ENCODE data around the gene PAGR1. TPM values are rescaled to one million over a fixed set of nuclear protein-coding genes. Genes with fewer than 3 reads are reported as not detected.

Gene PAGR1
- total and polyA plus RNA-seq, 2 of the 4 experiments (the other 2 are of a cell fraction) = 10.6 to 22.1 TPM

DNA sequence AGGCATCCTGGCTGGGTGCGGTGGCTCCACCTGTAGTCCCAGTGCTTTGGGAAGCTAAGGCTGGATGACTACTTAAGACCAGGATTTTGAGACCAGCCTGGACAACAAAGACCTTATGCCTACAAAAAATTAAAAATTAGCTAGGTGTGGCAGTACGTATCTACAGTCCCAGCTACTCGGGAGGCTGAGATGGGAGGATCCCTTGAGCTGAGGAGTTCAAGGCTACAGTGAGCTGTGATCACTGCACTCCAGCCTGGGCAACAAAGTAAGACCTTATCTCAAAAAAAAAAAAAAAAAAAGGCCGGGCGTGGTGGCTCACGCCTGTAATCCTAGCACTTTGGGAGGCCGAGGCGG is 10.4 kb downstream of the PAGR1 start:
- H2AK5ac ChIP-seq (ENCODE audit: low read depth, low read length) = peak overlapping the region; percentile 99
- peaks cover 8% of the 10 kb centered on the region; the same call in 1 of the 2 replicates for H3K36me3 ChIP-seq (ENCODE audit: control insufficient read depth, insufficient read depth, low read length)
- H3K9me3 ChIP-seq (ENCODE audit: control insufficient read depth, insufficient read depth, low read length) = no peaks in the 10 kb centered on the region
- no peak overlapping the region; the same call in 1 of the 2 replicates for H3K4me2 ChIP-seq (ENCODE audit: low read depth, low read length)
- in situ Hi-C loops (cut with MboI; ENCODE audit: low sequenced_read_pairs) = no loop called here
- no peak for ATAC-seq (ENCODE audit: low read depth)
- no peak for DNase-seq
- ChIA-PET POLR2A (ENCODE audit: unreplicated experiment) (interaction anchor here (0.6 to 0.7 kb wide), 2 partner anchors 193 to 1003 kb away, joined by 6 to 10 read pairs; partner anchors contain the start of gene ATXN2L), CTCF (interaction anchor here (3.1 kb wide), 1 partner anchor 22 kb away, joined by 10 read pairs; no protein-coding TSS in a partner anchor)
- H2BK15ac ChIP-seq (ENCODE audit: low read depth, low read length) = peak overlapping the region; percentile 80; the same call in 2 of the 3 replicates
- H3K23ac ChIP-seq (ENCODE audit: low read depth, low read length) = peak overlapping the region; percentile 95
- H4K20me1 ChIP-seq (ENCODE audit: insufficient read depth, low read length) = peaks cover 35% of the 10 kb centered on the region
- H3K56ac ChIP-seq (ENCODE audit: extremely low read depth, insufficient read depth, low read length) = peak overlapping the region; percentile 73
- TF ChIP-seq RAD21 (IDR thresholded peaks at IDR 0.05; ENCODE audit: low read length) = no peak
- no peak for TF ChIP-seq MAFK (IDR thresholded peaks at IDR 0.05; ENCODE audit: low read depth, low read length)
- TF ChIP-seq POLR2A (IDR thresholded peaks at IDR 0.05; ENCODE audit: low read depth, low read length) = no peak
- no peak for TF ChIP-seq MXI1 (IDR thresholded peaks at IDR 0.05; ENCODE audit: borderline replicate concordance, low read depth, low read length)
- no peak for TF ChIP-seq RCOR1 (IDR thresholded peaks at IDR 0.05; ENCODE audit: insufficient replicate concordance, low read length)
- TF ChIP-seq CHD1 (IDR thresholded peaks at IDR 0.05; ENCODE audit: low read depth, low read length) = no peak
- no peak for TF ChIP-seq NFE2L2 (IDR thresholded peaks at IDR 0.05; ENCODE audit: low read depth, low read length)
- no peak for TF ChIP-seq CTCF (conservative IDR thresholded peaks at IDR 0.05; ENCODE audit: low read depth, low read length)
- no peak for TF ChIP-seq SMC3 (IDR thresholded peaks at IDR 0.05; ENCODE audit: low read depth, low read length)
- no peak for TF ChIP-seq CEBPB (IDR thresholded peaks at IDR 0.05; ENCODE audit: low read depth, low read length)
- no peak for TF ChIP-seq MAZ (IDR thresholded peaks at IDR 0.05; ENCODE audit: borderline replicate concordance, low read depth, low read length)
- no peak for TF ChIP-seq RFX5 (IDR thresholded peaks at IDR 0.05; ENCODE audit: low read depth, low read length)
- no peak for TF ChIP-seq BHLHE40 (IDR thresholded peaks at IDR 0.05; ENCODE audit: low read depth, low read length)
- TF ChIP-seq, protein P1, sequence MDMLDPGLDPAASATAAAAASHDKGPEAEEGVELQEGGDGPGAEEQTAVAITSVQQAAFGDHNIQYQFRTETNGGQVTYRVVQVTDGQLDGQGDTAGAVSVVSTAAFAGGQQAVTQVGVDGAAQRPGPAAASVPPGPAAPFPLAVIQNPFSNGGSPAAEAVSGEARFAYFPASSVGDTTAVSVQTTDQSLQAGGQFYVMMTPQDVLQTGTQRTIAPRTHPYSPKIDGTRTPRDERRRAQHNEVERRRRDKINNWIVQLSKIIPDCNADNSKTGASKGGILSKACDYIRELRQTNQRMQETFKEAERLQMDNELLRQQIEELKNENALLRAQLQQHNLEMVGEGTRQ (IDR thresholded peaks at IDR 0.05; ENCODE audit: low read depth, low read length) = no peak
- no peak for TF ChIP-seq FOS (IDR thresholded peaks at IDR 0.05; ENCODE audit: low read depth, low read length)
- no peak for TF ChIP-seq ELK1 (IDR thresholded peaks at IDR 0.05; ENCODE audit: borderline replicate concordance, low read depth, low read length)
- H2AFZ ChIP-seq (replicated peaks; ENCODE audit: low read length, poor library complexity) = no peak overlapping the region
- H4K8ac ChIP-seq (ENCODE audit: low read depth in 2 of 2, low read length in 2 of 2) = peak overlapping the region; percentile 42 to 92
- H3K9ac ChIP-seq (ENCODE audit: low read depth, low read length) = peak overlapping the region; percentile 25
- H2BK20ac ChIP-seq (ENCODE audit: low read depth, low read length) = peak overlapping the region; percentile 99
- peaks cover 35% of the 10 kb centered on the region for H3K4me1 ChIP-seq (ENCODE audit: control insufficient read depth, insufficient read depth, low read length)
- peak overlapping the region; percentile 98 for H2BK5ac ChIP-seq (ENCODE audit: low read depth, low read length, poor library complexity, severe bottlenecking)
- intact Hi-C loops (cut with micrococcal nuclease) = no loop called here
- H3K14ac ChIP-seq (replicated peaks; ENCODE audit: low read depth, low read length) = peak overlapping the region; percentile 88
- no TSS peak for BruUV-seq (replicated peaks)
- H4K91ac ChIP-seq (ENCODE audit: insufficient read depth, low read depth, low read length) = peak overlapping the region; percentile 97
- H4K5ac ChIP-seq (ENCODE audit: low read depth, low read length) = peak overlapping the region; percentile 66
- peak overlapping the region; percentile 98 for H2BK120ac ChIP-seq (ENCODE audit: low read depth, low read length)
- H3K27me3 ChIP-seq (ENCODE audit: control insufficient read depth, insufficient read depth, low read length) = no peaks in the 10 kb centered on the region
- peaks cover 33% of the 10 kb centered on the region for H3K9me1 ChIP-seq (ENCODE audit: insufficient read depth, low read length)
- peak overlapping the region; percentile 95 for H3K27ac ChIP-seq (ENCODE audit: insufficient read depth, low read length)
- H3K18ac ChIP-seq (ENCODE audit: low read depth, low read length) = peak overlapping the region; percentile 65
- H3K4ac ChIP-seq (ENCODE audit: low read depth, low read length) = peak overlapping the region; percentile 100
- 100% methylated on average over 1 of the region's 8 CpGs; no CpG with 5 or more reads in 1 of the 2 experiments for WGBS, 2 experiments (ENCODE audit: extremely low coverage in 2 of 2, insufficient read length in 1 of 2)
- dilution Hi-C loops (cut with HindIII; ENCODE audit: low sequenced_read_pairs, unreplicated experiment) = no loop called here
- H3K79me1 ChIP-seq (ENCODE audit: low read depth in 1 of 2, low read length in 2 of 2) = peaks cover 32 to 80% of the 10 kb centered on the region in 2 experiments
- H3K4me3 ChIP-seq (ENCODE audit: insufficient read depth, low read depth, low read length) = no peak overlapping the region
- H2AK9ac ChIP-seq (replicated peaks; ENCODE audit: low read depth, low read length, poor library complexity) = peak overlapping the region; percentile 90
